ENCODE data around the gene GIMAP6. TPM values are rescaled to one million over a fixed set of nuclear protein-coding genes. Genes with fewer than 3 reads are reported as not detected.
"Not testable (repeated sequence)": the region's sequence is repeated elsewhere in the genome, so short reads cannot be mapped to it uniquely, and the experiment has no call there.

Gene GIMAP6
- polyA plus RNA-seq: 10 to 100 TPM in 2 of 4 donors, 1 to 10 TPM in 2; 3.8 to 28.1 (median 11.0) TPM
- long read RNA-seq, donor 1, transcript GIMAP6-201 (3 exons, 3,440 nt): major isoform, 5 of 7 reads
- long read RNA-seq, donor 1, partial matches to known transcripts: 0 of 7 reads
- long read RNA-seq, donor 1, other reads (novel, unspliced or antisense): 0 of 7 reads
- long read RNA-seq, donor 2, partial matches to known transcripts: 0 of 3 reads
- long read RNA-seq, donor 2, other reads (novel, unspliced or antisense): 0 of 3 reads
- long read RNA-seq, donor 3, partial matches to known transcripts: 0 of 3 reads
- long read RNA-seq, donor 3, other reads (novel, unspliced or antisense): 0 of 3 reads
- long read RNA-seq, donor 4: 0 reads
- long read RNA-seq, donor 5, partial matches to known transcripts: 0 of 2 reads
- long read RNA-seq, donor 5, other reads (novel, unspliced or antisense): 0 of 2 reads
- long read RNA-seq, donor 6, partial matches to known transcripts: 0 of 3 reads
- long read RNA-seq, donor 6, other reads (novel, unspliced or antisense): 0 of 3 reads
- long read RNA-seq, donor 7, transcript GIMAP6-202 (3 exons, 876 nt): minor isoform, 5 of 14 reads
- long read RNA-seq, donor 7, transcript GIMAP6-201 (3 exons, 3,440 nt): major isoform, 9 of 14 reads
- long read RNA-seq, donor 7, partial matches to known transcripts: 0 of 14 reads
- long read RNA-seq, donor 7, other reads (novel, unspliced or antisense): 0 of 14 reads
- long read RNA-seq, donor 8, partial matches to known transcripts: 0 of 1 reads
- long read RNA-seq, donor 8, other reads (novel, unspliced or antisense): 0 of 1 reads
- long read RNA-seq, donor 9: 0 reads
- long read RNA-seq, donor 10, partial matches to known transcripts: 0 of 1 reads
- long read RNA-seq, donor 10, other reads (novel, unspliced or antisense): 0 of 1 reads

GRCh38 chr7:150631866-150632864, at the start of gene GIMAP6:
TSS of gene GIMAP6 (minus strand) at chr7:150632385. CDS start at chr7:150630142, 2,243 bp downstream.
- H3K4me3 ChIP-seq (ENCODE audit: low read depth in 1 of 3, low read length in 3 of 3): peak within 1 kb of the TSS; percentile 7 to 51 (median 27)
- FAIRE-seq: no peak

GRCh38 chr7:150680364-150680763, 48.2 kb upstream of the GIMAP6 start:
- not testable (repeated sequence) for H3K27ac ChIP-seq (ENCODE audit: low read depth in 1 of 3, low read length in 2 of 3); H3K4me1 ChIP-seq (ENCODE audit: control insufficient read depth in 3 of 3, insufficient read depth in 2 of 3, low read depth in 1 of 3, low read length in 2 of 3); H3K36me3 ChIP-seq (ENCODE audit: control insufficient read depth in 3 of 3, insufficient read depth in 2 of 3, low read depth in 1 of 3, low read length in 3 of 3); FAIRE-seq; H3K27me3 ChIP-seq (ENCODE audit: control insufficient read depth in 3 of 3, insufficient read depth in 3 of 3, low read length in 3 of 3); H3K4me3 ChIP-seq (ENCODE audit: low read depth in 1 of 3, low read length in 3 of 3); H3K9me3 ChIP-seq (ENCODE audit: control insufficient read depth in 2 of 2, insufficient read depth in 1 of 2, low read depth in 1 of 2, low read length in 1 of 2); DNase-seq
- WGBS, 3 donors: 78 to 100% (median 92%) methylated on average over 1 to 2 of the region's 2 CpGs

More at GRCh38 chr7:150631866-150632864, at the start of gene GIMAP6:
- Histone ChIP-seq H3K36me3 (ENCODE audit: control insufficient read depth in 3 of 3, insufficient read depth in 2 of 3, low read depth in 1 of 3, low read length in 3 of 3) (peaks cover 0 to 3% (median 0%) of the 10 kb centered on the region in 3 donors), H3K27me3 (ENCODE audit: control insufficient read depth in 3 of 3, insufficient read depth in 3 of 3, low read length in 3 of 3) (no peaks in the 10 kb centered on the region), H3K4me1 (ENCODE audit: control insufficient read depth in 3 of 3, insufficient read depth in 2 of 3, low read depth in 1 of 3, low read length in 2 of 3) (no peaks in the 10 kb centered on the region), H3K9me3 (ENCODE audit: control insufficient read depth in 2 of 2, insufficient read depth in 1 of 2, low read depth in 1 of 2, low read length in 1 of 2) (no peaks in the 10 kb centered on the region), H3K27ac (ENCODE audit: low read depth in 1 of 3, low read length in 2 of 3) (peak within 1 kb of the TSS in 2 of 3 donors; percentile 11 to 78)
- 45 to 70% (median 62%) methylated on average over 9 of the region's 9 CpGs for WGBS, 3 donors
- peak in 1 of 2 donors; percentile 31 for DNase-seq

- not testable (repeated sequence) for H3K27me3 ChIP-seq (ENCODE audit: control insufficient read depth in 3 of 3, insufficient read depth in 3 of 3, low read length in 3 of 3); DNase-seq; H3K4me1 ChIP-seq (ENCODE audit: control insufficient read depth in 3 of 3, insufficient read depth in 2 of 3, low read depth in 1 of 3, low read length in 2 of 3); H3K36me3 ChIP-seq (ENCODE audit: control insufficient read depth in 3 of 3, insufficient read depth in 2 of 3, low read depth in 1 of 3, low read length in 3 of 3); H3K9me3 ChIP-seq (ENCODE audit: control insufficient read depth in 2 of 2, insufficient read depth in 1 of 2, low read depth in 1 of 2, low read length in 1 of 2); H3K4me3 ChIP-seq (ENCODE audit: low read depth in 1 of 3, low read length in 3 of 3); FAIRE-seq; H3K27ac ChIP-seq (ENCODE audit: low read depth in 1 of 3, low read length in 2 of 3)
- WGBS, 3 donors: 59 to 79% (median 77%) methylated on average over 11 of the region's 11 CpGs
Measured at GRCh38 chr7:150678601-150679000, 46.4 kb upstream of the GIMAP6 start.

GRCh38 chr7:150676854-150677253, 44.7 kb upstream of the GIMAP6 start:
- WGBS, 3 donors: 44 to 78% (median 59%) methylated on average over 3 of the region's 3 CpGs
- H3K9me3 ChIP-seq (ENCODE audit: control insufficient read depth in 2 of 2, insufficient read depth in 1 of 2, low read depth in 1 of 2, low read length in 1 of 2); H3K27ac ChIP-seq (ENCODE audit: low read depth in 1 of 3, low read length in 2 of 3); DNase-seq; H3K4me3 ChIP-seq (ENCODE audit: low read depth in 1 of 3, low read length in 3 of 3); H3K36me3 ChIP-seq (ENCODE audit: control insufficient read depth in 3 of 3, insufficient read depth in 2 of 3, low read depth in 1 of 3, low read length in 3 of 3); H3K4me1 ChIP-seq (ENCODE audit: control insufficient read depth in 3 of 3, insufficient read depth in 2 of 3, low read depth in 1 of 3, low read length in 2 of 3); FAIRE-seq; H3K27me3 ChIP-seq (ENCODE audit: control insufficient read depth in 3 of 3, insufficient read depth in 3 of 3, low read length in 3 of 3): not testable (repeated sequence)

GRCh38 chr7:150676276-150676675, 44.1 kb upstream of the GIMAP6 start:
- H3K4me3 ChIP-seq (ENCODE audit: low read depth in 1 of 3, low read length in 3 of 3); FAIRE-seq; H3K9me3 ChIP-seq (ENCODE audit: control insufficient read depth in 2 of 2, insufficient read depth in 1 of 2, low read depth in 1 of 2, low read length in 1 of 2); H3K36me3 ChIP-seq (ENCODE audit: control insufficient read depth in 3 of 3, insufficient read depth in 2 of 3, low read depth in 1 of 3, low read length in 3 of 3); DNase-seq; H3K27me3 ChIP-seq (ENCODE audit: control insufficient read depth in 3 of 3, insufficient read depth in 3 of 3, low read length in 3 of 3); H3K4me1 ChIP-seq (ENCODE audit: control insufficient read depth in 3 of 3, insufficient read depth in 2 of 3, low read depth in 1 of 3, low read length in 2 of 3); H3K27ac ChIP-seq (ENCODE audit: low read depth in 1 of 3, low read length in 2 of 3): not testable (repeated sequence)

- H3K9me3 ChIP-seq (ENCODE audit: control insufficient read depth in 2 of 2, insufficient read depth in 1 of 2, low read depth in 1 of 2, low read length in 1 of 2): no peaks in the 10 kb centered on the region
- peak overlapping the region in 1 of 3 donors; percentile 62 for H3K27ac ChIP-seq (ENCODE audit: low read depth in 1 of 3, low read length in 2 of 3)
- no peaks in the 10 kb centered on the region for H3K27me3 ChIP-seq (ENCODE audit: control insufficient read depth in 3 of 3, insufficient read depth in 3 of 3, low read length in 3 of 3)
- 63 to 100% (median 97%) methylated on average over 2 of the region's 2 CpGs for WGBS, 3 donors
- FAIRE-seq: no peak
- H3K36me3 ChIP-seq (ENCODE audit: control insufficient read depth in 3 of 3, insufficient read depth in 2 of 3, low read depth in 1 of 3, low read length in 3 of 3): no peaks in the 10 kb centered on the region
- no peak for DNase-seq
- no peaks in the 10 kb centered on the region for H3K4me1 ChIP-seq (ENCODE audit: control insufficient read depth in 3 of 3, insufficient read depth in 2 of 3, low read depth in 1 of 3, low read length in 2 of 3)
- no peak overlapping the region for H3K4me3 ChIP-seq (ENCODE audit: low read depth in 1 of 3, low read length in 3 of 3)
Measured at GRCh38 chr7:150675714-150676113, 43.5 kb upstream of the GIMAP6 start.

- not testable (repeated sequence) for H3K27me3 ChIP-seq (ENCODE audit: control insufficient read depth in 3 of 3, insufficient read depth in 3 of 3, low read length in 3 of 3); H3K27ac ChIP-seq (ENCODE audit: low read depth in 1 of 3, low read length in 2 of 3); H3K4me1 ChIP-seq (ENCODE audit: control insufficient read depth in 3 of 3, insufficient read depth in 2 of 3, low read depth in 1 of 3, low read length in 2 of 3); H3K36me3 ChIP-seq (ENCODE audit: control insufficient read depth in 3 of 3, insufficient read depth in 2 of 3, low read depth in 1 of 3, low read length in 3 of 3); DNase-seq; H3K9me3 ChIP-seq (ENCODE audit: control insufficient read depth in 2 of 2, insufficient read depth in 1 of 2, low read depth in 1 of 2, low read length in 1 of 2); FAIRE-seq; H3K4me3 ChIP-seq (ENCODE audit: low read depth in 1 of 3, low read length in 3 of 3)
- WGBS, 3 donors: 88 to 90% (median 89%) methylated on average over 7 of the region's 7 CpGs
Measured at GRCh38 chr7:150671798-150672585, 39.8 kb upstream of the GIMAP6 start.
